Nasal cavity respiratory epithelium epithelial cell of viscerocranial mucosa (primary cell): Measurements from ENCODE around the gene KICS2. TPM values are rescaled to one million over a fixed set of nuclear protein-coding genes. Genes with fewer than 3 reads are reported as not detected.

Experiments used
- total RNA-seq: library from RNA; depleted of rRNA; stranded (reverse); fragments of >200 nt; gene quantifications from 2 replicates; pipeline ENCODE4 v1.2.3, GENCODE V29; 2014

KICS2 gene
- 12.6 and 14.7 TPM in 2 replicates for total RNA-seq

GRCh38 chr12:64222009-64222765, at the start of gene KICS2:
TSS of gene KICS2 (minus strand) at chr12:64222296. CDS start at chr12:64222237, 59 bp downstream.

Other genes with a start within 250 kb of the KICS2 start
- gene C12orf56, start 168.5 kb upstream of the KICS2 start, total RNA-seq, result 1.7 and 2.3 TPM in 2 replicates
- 255 and 282 TPM in 2 replicates for gene XPOT, start 182.1 kb upstream of the KICS2 start, total RNA-seq
- gene TBK1, start 229.8 kb upstream of the KICS2 start, total RNA-seq, result 22.9 and 25.4 TPM in 2 replicates